Measurements from ENCODE around the gene DEPDC1.

The DEPDC1 gene

DNA sequence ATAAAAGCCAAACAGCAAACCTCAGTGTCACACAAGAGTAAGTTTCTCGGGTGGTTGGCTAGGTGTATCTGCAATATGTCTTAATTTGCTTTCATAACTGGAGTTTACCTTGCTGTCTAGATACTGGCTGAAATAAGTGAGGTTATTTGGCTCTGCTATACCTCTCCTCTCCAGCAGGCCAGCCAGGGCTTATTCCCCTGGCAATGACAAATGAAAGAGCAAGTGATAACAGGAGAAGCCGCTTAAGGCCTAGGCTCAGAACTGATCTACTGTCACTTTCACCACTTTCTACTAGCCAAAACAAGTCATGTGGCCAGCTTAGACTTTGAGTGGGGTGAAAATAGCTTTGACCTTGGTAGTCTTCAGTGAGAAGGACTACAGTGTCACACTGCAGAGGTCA lies 42.3 kb downstream of the DEPDC1 start:
- Mint-ChIP-seq H3K4me1 (ENCODE audit: low read depth) (no peaks in the 10 kb centered on the region), H3K27ac (no peak overlapping the region), H3K4me3 (no peak overlapping the region), H3K36me3 (ENCODE audit: low read depth) (no peaks in the 10 kb centered on the region), H3K27me3 (no peaks in the 10 kb centered on the region), H3K9me3 (no peaks in the 10 kb centered on the region)
- DNase-seq, result no peak

DNA sequence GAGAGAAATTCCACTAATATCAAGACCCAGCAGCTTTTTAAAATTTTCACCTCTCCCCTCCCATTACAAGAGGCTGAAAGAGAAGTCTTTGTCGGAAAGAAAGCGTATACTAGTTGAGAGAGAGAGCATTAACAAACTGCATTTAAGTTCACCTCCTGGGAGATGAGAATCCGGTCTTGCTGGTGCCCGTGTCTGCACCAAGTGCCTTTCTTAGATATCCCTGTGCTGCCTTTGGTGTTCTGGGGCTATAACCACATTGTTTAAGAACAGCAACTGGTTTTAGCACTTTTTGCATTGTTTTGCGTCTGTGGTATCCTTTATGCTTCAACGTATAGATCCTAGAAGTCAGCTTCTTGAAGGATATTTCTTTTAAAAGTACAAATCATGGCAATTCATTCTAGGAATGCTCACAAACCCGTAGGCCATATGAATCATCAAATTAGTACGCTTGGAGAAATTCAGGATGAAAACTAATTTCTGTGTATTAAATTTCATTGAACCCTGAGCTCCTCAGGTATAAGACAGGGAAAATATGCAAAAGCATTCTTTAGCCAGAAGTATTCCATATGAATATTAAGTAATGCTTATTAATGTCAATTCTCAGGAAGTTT lies 43.7 kb downstream of the DEPDC1 start:
- DNase-seq, result no peak
- Mint-ChIP-seq H3K4me1 (ENCODE audit: low read depth) (no peaks in the 10 kb centered on the region), H3K27ac (no peak overlapping the region), H3K27me3 (no peaks in the 10 kb centered on the region), H3K4me3 (no peak overlapping the region), H3K36me3 (ENCODE audit: low read depth) (no peaks in the 10 kb centered on the region), H3K9me3 (no peaks in the 10 kb centered on the region)

DNA sequence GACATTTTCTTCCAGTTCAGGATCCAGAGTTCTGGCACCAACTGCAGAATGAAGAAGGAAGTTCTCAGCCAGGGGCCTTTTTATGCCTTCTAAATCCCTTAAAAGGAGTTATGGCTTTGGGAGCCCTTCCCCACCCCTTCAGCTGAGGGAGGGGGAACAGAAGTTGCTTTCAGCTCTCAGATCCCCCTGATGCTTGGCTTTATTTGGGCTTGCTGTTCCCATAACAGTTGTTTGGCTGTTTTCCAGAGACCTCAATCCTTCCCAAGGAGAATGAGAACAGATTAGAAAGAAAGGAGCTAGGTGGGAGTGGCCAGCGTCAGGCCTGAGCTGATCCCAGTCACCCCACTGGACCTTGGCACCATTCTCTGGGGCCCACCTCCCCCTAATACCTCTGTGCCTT lies 47.0 kb downstream of the DEPDC1 start, which contains the start of gene RPE65:
Gene RPE65, minus strand, starts transcription at position 54 of the 400 bp plus-strand sequence. Its CDS starts 49 bp downstream, at position 5.
- Mint-ChIP-seq H3K27me3 (no peaks in the 10 kb centered on the region), H3K36me3 (ENCODE audit: low read depth) (no peaks in the 10 kb centered on the region), H3K4me1 (ENCODE audit: low read depth) (no peaks in the 10 kb centered on the region), H3K4me3 (no peak within 1 kb of the TSS), H3K9me3 (no peaks in the 10 kb centered on the region), H3K27ac (no peak within 1 kb of the TSS)
- DNase-seq, result no peak

GRCh38 chr1:68448365-68448764 lies 48.5 kb downstream of the DEPDC1 start:
- Mint-ChIP-seq H3K4me3 (no peak overlapping the region), H3K27me3 (peaks cover 6% of the 10 kb centered on the region), H3K27ac (no peak overlapping the region), H3K4me1 (ENCODE audit: low read depth) (no peaks in the 10 kb centered on the region), H3K9me3 (no peaks in the 10 kb centered on the region), H3K36me3 (ENCODE audit: low read depth) (no peaks in the 10 kb centered on the region)
- DNase-seq, result no peak

- no peaks in the 10 kb centered on the region for H3K4me1 Mint-ChIP-seq (ENCODE audit: low read depth)
- DNase-seq, result no peak
- H3K36me3 Mint-ChIP-seq (ENCODE audit: low read depth), result no peaks in the 10 kb centered on the region
- no peak overlapping the region for H3K27ac Mint-ChIP-seq
- no peak overlapping the region for H3K4me3 Mint-ChIP-seq
- no peaks in the 10 kb centered on the region for H3K9me3 Mint-ChIP-seq
- peaks cover 10% of the 10 kb centered on the region for H3K27me3 Mint-ChIP-seq
Observed at GRCh38 chr1:68445709-68446108, 51.2 kb downstream of the DEPDC1 start.

DNA sequence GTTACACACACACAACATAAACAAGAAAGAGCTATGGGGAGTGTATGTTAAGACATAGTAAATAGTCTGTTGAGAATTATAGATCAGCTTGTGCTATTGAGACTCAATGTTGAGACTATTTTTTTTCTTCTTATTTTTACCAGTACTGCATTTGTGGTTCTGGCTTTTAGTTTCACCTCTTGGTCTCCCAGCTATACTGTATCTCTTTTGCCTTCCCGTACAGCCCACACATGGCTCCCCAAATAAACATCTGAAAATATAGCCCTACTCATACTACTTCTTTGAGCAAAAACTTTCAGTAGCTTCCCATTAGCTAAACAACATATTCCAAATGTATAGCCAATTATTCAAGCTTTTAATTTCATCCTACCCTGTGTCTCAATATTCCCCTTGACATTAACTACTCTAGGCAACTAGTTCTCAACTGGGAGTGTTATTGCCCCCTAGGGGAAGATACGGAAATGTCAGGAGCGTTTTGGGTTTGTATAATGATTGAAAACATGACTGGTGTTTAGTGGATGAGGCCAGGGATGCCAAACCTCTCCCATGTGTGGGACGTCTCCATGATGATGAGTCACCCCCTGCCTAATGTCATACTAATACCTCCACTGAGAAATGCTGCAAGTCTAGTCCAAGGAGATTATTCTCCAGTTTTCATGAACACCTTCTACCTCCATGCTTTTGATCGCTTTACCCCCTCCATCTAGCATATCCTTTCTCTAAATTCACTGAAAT lies 53.9 kb downstream of the DEPDC1 start:
- Mint-ChIP-seq H3K4me1 (ENCODE audit: low read depth) (no peaks in the 10 kb centered on the region), H3K4me3 (no peak overlapping the region), H3K27me3 (peaks cover 10% of the 10 kb centered on the region), H3K36me3 (ENCODE audit: low read depth) (no peaks in the 10 kb centered on the region), H3K27ac (no peak overlapping the region), H3K9me3 (no peaks in the 10 kb centered on the region)
- DNase-seq, result no peak

- Mint-ChIP-seq H3K4me3 (no peak overlapping the region), H3K27ac (no peak overlapping the region), H3K9me3 (no peaks in the 10 kb centered on the region), H3K27me3 (peaks cover 10% of the 10 kb centered on the region), H3K36me3 (ENCODE audit: low read depth) (no peaks in the 10 kb centered on the region), H3K4me1 (ENCODE audit: low read depth) (no peaks in the 10 kb centered on the region)
- DNase-seq, result no peak
Observed at GRCh38 chr1:68442006-68442405, 54.9 kb downstream of the DEPDC1 start.

- no peaks in the 10 kb centered on the region for H3K4me1 Mint-ChIP-seq (ENCODE audit: low read depth)
- peaks cover 4% of the 10 kb centered on the region for H3K27me3 Mint-ChIP-seq
- no peak overlapping the region for H3K4me3 Mint-ChIP-seq
- DNase-seq, result no peak
- H3K36me3 Mint-ChIP-seq (ENCODE audit: low read depth), result no peaks in the 10 kb centered on the region
- H3K27ac Mint-ChIP-seq, result no peak overlapping the region
- H3K9me3 Mint-ChIP-seq, result no peaks in the 10 kb centered on the region
Observed at GRCh38 chr1:68438310-68438709, 58.6 kb downstream of the DEPDC1 start.

DNA sequence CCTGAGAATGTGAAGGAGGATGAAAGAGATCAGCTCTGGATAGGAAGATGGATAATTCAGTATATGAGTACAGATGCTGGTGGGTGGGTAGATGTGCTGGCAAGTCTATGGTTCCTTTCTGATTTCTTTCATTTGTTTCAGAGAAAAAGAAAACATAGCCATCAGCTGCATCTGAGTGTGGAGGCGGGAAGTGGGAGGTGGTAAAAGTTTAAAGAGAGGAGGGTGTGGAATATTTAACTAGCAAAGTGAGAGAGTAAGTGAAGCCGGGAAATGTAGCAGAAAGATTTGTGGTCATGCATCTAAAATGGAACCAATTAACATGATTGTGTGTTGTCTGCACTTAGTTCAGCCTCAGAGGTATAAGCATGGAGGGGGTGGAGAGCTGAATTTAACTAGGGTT lies 63.5 kb downstream of the DEPDC1 start:
- no peaks in the 10 kb centered on the region for H3K36me3 Mint-ChIP-seq (ENCODE audit: low read depth)
- no peak for DNase-seq
- H3K4me1 Mint-ChIP-seq (ENCODE audit: low read depth), result no peaks in the 10 kb centered on the region
- no peaks in the 10 kb centered on the region for H3K27me3 Mint-ChIP-seq
- no peak overlapping the region for H3K27ac Mint-ChIP-seq
- no peaks in the 10 kb centered on the region for H3K9me3 Mint-ChIP-seq
- no peak overlapping the region for H3K4me3 Mint-ChIP-seq

DNA sequence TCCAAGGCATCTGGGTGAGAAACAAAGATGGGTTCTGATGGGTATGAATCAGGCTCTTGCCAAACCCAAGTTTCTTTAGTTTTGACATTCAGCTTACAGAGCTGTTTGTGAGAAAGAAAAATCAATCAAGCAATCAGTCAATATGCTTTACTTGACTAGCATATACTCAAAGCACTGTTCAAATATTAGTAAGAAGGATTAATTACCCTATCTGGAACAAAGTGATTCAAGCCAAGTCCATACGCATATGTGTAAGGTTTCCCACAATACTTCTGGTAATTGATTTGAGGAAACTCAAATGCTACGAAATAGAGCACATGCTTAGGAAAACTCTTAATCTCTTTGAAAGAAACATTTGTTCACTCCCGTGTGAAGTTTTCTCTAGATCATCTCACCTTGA lies 65.8 kb downstream of the DEPDC1 start:
- no peaks in the 10 kb centered on the region for H3K4me1 Mint-ChIP-seq (ENCODE audit: low read depth)
- no peak overlapping the region for H3K27ac Mint-ChIP-seq
- H3K27me3 Mint-ChIP-seq, result no peaks in the 10 kb centered on the region
- no peak for DNase-seq
- H3K4me3 Mint-ChIP-seq, result no peak overlapping the region
- H3K9me3 Mint-ChIP-seq, result no peaks in the 10 kb centered on the region
- H3K36me3 Mint-ChIP-seq (ENCODE audit: low read depth), result no peaks in the 10 kb centered on the region

DNA sequence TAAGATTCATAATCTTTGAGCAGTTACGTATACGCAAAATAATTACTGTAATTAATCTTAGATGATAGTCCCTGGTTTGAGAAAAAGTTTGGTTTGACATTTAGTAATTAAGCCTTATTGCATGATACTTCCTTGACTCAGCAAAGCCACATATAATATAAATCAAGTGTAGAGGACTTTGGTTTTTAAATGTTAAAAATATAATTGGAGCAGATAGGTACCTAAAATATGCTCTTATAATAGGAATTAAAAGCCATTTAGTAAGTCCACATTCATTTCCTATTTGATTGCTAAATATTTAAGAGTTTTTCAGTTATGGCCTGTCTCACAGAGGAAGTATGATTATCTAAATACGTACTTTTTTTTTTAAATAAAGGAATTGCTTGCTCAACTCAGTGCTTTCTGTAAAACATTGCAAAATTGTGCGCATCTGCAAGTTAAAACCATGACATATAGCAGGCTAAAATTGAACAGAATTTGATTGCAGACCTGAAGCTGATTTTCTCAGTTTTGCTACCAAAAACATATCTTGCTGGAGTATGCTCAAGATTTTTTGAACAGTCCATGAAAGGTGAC lies 67.6 kb downstream of the DEPDC1 start:
- Mint-ChIP-seq H3K4me1 (ENCODE audit: low read depth) (no peaks in the 10 kb centered on the region), H3K9me3 (no peaks in the 10 kb centered on the region), H3K4me3 (no peak overlapping the region), H3K27ac (no peak overlapping the region), H3K27me3 (no peaks in the 10 kb centered on the region), H3K36me3 (ENCODE audit: low read depth) (no peaks in the 10 kb centered on the region)
- DNase-seq, result no peak

DNA sequence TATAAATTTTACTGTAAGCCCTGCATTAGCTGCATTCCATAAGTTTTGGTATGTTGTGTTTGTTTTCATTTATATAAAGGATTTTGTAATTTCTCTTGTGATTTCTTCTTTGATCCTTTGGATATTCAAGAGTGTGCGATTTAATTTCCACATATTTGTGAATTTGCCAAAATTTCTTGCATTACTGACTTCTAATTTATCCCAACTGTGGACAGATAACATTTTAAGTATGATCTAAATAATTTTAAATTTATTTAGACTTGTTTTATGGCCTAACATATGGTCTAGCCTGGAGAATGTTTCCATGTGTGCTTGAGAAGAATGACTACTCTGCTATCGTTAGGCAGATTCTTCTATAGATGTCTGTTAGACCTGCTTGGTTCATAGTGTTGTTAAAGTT lies 70.3 kb downstream of the DEPDC1 start:
- no peaks in the 10 kb centered on the region for H3K36me3 Mint-ChIP-seq (ENCODE audit: low read depth)
- H3K9me3 Mint-ChIP-seq, result no peaks in the 10 kb centered on the region
- no peaks in the 10 kb centered on the region for H3K27me3 Mint-ChIP-seq
- H3K27ac Mint-ChIP-seq, result no peak overlapping the region
- H3K4me1 Mint-ChIP-seq (ENCODE audit: low read depth), result no peaks in the 10 kb centered on the region
- no peak for DNase-seq
- no peak overlapping the region for H3K4me3 Mint-ChIP-seq

All from activated T-cell treated with anti-CD3 and anti-CD28 coated beads, Interleukin-2, amount 50 U/mL, for 24 hours (primary cell).